Mesenteric fat pad (tissue), 1 donor: ENCODE results near the gene BTF3L4. TPM values are rescaled to one million over a fixed set of nuclear protein-coding genes. Genes with fewer than 3 reads are reported as not detected.
"Not testable (repeated sequence)": the region's sequence is repeated elsewhere in the genome, so short reads cannot be mapped to it uniquely, and the experiment has no call there.

Source experiments
- DNase-seq: peaks from one replicate; pipeline ENCODE4 v3.0.0-alpha.2; 2020; ENCODE audit warnings: low spot score
- long read RNA-seq: library from polyadenylated mRNA; unstranded; transcript quantifications from one replicate; pipeline ENCODE4 v2.0.0, GENCODE V29; 2020
- total RNA-seq: library from RNA; stranded (reverse); fragmentation: NEBNext Ultra II Directional; extraction: Animal tissue kit (Norgen Biotek cat#: 25700); gene quantifications from one replicate; pipeline ENCODE4 v1.2.1, GENCODE V29; 2021
- donor health status: DM: yes; HTN: yes; CAD: no.

BTF3L4 gene
- total RNA-seq, result 42.1 TPM
- long read RNA-seq, full-length matches to known transcripts, result 73 of 80 reads
- long read RNA-seq, partial matches to known transcripts, result 4 of 80 reads
- long read RNA-seq, other reads (novel, unspliced or antisense), result 3 of 80 reads

GRCh38 chr1:52056163-52056936, at the start of gene BTF3L4:
TSS of gene BTF3L4 (plus strand) at chr1:52056295. CDS start at chr1:52059848, 3,553 bp downstream.
- DNase-seq, result peak; percentile 96

- DNase-seq, result no peak
Measured at GRCh38 chr1:52007215-52008002, 48.7 kb upstream of the BTF3L4 start.

- peak; percentile 57 for DNase-seq
Measured at GRCh38 chr1:52008071-52008809, 47.9 kb upstream of the BTF3L4 start.

GRCh38 chr1:52022133-52022532, 34.0 kb upstream of the BTF3L4 start:
- no peak for DNase-seq

GRCh38 chr1:52026278-52026677, 29.8 kb upstream of the BTF3L4 start:
- no peak for DNase-seq

- no peak for DNase-seq
Measured at GRCh38 chr1:52028328-52028727, 27.8 kb upstream of the BTF3L4 start.

GRCh38 chr1:52028839-52029238, 27.3 kb upstream of the BTF3L4 start:
- not testable (repeated sequence) for DNase-seq

- no peak for DNase-seq
Measured at GRCh38 chr1:52032124-52032784, 23.8 kb upstream of the BTF3L4 start.

- no peak for DNase-seq
Measured at GRCh38 chr1:52032785-52033131, 23.3 kb upstream of the BTF3L4 start.

- peak; percentile 94 for DNase-seq
Measured at GRCh38 chr1:52033190-52034049, 22.7 kb upstream of the BTF3L4 start, which contains the start of gene KTI12. TSS of gene KTI12 (minus strand) at chr1:52033810. CDS start at chr1:52033761, 49 bp downstream.

GRCh38 chr1:52034050-52034384, 22.1 kb upstream of the BTF3L4 start:
- DNase-seq, result no peak

GRCh38 chr1:52037402-52037814, 18.7 kb upstream of the BTF3L4 start:
- DNase-seq, result no peak

GRCh38 chr1:52037909-52038308, 18.2 kb upstream of the BTF3L4 start:
- DNase-seq, result no peak

- DNase-seq, result no peak
Measured at GRCh38 chr1:52041551-52042185, 14.4 kb upstream of the BTF3L4 start.

GRCh38 chr1:52045236-52045635, 10.9 kb upstream of the BTF3L4 start:
- DNase-seq, result no peak

- not testable (repeated sequence) for DNase-seq
Measured at GRCh38 chr1:52045666-52046195, 10.4 kb upstream of the BTF3L4 start.

GRCh38 chr1:52049337-52049736, 6.8 kb upstream of the BTF3L4 start:
- not testable (repeated sequence) for DNase-seq

- no peak for DNase-seq
Measured at GRCh38 chr1:52053862-52054261, 2.2 kb upstream of the BTF3L4 start.

GRCh38 chr1:52054496-52055065, 1.5 kb upstream of the BTF3L4 start:
- DNase-seq, result no peak
